RCC 7860 (cell line): Measurements from ENCODE around the gene ANXA5.

Experiments
- DNase-seq: peaks from one replicate; pipeline ENCODE4 v3.0.0-alpha.2; 2015; ENCODE audit warnings: low spot score
- FAIRE-seq: peaks from 2 replicates; lab custom pipeline; 2012; peaks lifted over from hg19 to GRCh38; lab: Jason Lieb, UNC

Gene ANXA5

DNA sequence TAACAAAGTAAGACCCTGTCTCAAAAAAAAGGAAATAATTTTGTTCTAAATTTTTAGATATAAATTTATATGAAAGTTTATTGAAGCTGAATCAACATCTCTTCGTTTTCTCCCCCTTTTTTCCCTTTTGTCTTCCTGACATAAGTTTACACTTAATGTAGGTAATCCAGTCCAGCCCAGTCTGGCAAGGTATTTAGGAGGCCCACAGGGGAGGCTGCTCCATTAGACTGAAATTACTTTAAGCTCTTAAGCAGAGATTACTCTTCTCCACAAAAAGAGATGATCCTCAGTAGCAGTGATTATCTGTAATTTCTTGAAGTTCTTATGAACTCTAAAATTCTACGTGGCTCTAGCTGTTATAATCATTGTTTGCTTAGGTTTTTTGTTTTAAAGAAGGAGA lies 46.0 kb downstream of the ANXA5 start:
- no peak for DNase-seq
- FAIRE-seq = no peak

DNA sequence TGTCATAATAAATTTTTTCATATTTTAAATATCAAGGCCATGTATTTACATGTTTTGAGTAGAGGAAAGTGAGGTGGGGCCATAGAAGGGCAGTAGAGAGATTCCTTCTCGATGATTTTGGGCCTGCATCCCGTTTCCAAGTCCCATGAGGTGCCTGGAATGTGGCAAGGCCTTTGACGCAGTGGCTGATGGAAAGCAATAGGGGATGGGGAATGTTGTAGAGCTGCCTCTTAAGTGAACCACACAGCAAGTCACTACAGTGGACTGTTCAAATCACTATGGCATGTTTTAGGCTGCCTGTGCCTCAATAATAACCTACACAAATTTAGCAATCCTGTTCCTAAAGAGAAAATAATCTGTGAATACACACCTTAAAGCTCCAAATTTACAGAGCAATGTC lies 48.3 kb downstream of the ANXA5 start:
- no peak for FAIRE-seq
- no peak for DNase-seq

DNA sequence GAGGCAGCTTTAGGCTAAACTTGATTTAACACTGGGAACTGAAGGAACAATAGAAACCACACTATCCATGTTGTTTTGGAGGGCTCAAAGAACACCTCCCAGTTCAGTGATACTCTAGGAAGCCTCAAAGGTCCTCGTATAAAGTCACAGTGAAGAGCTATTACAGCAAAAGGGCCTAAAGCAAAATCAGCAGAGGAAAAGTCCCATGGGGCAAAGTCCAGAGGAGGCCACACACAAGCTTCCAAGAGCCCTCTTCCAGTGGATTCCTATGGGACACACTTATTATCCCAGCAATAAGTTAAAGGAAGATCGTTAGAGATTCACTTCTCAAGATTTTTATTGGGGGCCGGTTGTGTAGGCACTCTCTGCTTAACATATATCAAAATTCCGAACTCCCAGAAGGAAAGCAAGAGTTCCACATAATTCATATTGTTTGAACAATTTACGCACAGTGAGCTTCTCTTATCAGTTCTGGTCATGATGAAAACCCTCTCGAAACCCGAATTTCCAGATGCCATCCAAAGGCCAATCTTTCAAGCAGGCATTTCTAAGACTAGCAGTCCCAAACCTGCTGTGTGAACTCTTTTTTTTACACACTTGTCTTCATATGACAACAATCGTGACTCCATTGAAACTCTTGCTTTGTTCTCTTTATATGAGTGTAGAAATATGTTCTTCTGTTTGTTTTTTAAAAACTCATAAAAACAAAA lies 53.7 kb downstream of the ANXA5 start:
- FAIRE-seq (no peak), DNase-seq (no peak)

DNA sequence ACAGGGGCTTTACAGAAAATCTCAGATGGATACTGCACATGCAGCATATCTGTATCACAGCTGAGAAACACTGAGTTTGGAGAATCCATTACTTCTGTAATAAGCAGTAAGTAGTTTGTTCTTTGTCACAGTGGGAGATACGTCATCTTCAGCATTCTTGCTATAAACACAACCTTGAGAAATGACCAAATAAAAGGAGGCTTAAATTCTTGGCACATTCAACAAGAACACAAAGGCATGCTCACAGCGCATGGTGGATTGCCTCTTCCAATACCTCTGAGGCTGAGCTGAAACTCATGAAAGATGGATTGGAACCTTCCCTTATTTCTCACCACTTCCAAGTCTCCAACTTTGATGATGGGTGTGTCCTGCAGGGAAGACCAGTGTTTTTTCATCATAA lies 54.5 kb downstream of the ANXA5 start:
- no peak for DNase-seq

DNA sequence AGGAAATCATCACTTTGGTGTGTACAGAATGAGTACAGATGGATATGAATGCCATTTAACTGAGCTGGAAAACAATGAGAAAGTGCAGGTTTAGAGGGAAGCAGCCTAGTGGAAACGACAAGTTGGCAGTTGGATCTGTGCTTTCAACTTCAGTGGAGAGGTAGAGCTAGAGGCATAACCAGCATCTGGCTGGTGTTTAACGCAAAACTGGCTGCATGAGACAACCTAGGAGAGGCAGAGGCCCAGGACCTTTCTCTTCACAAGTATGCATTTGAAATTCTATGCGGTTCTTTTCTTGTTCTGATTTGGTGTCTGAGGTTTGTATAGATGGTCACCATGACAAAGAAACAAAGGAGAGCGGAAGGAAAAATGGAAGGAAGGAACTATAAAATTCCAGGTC lies 63.1 kb downstream of the ANXA5 start:
- no peak for FAIRE-seq

More for the DNA sequence above, 54.5 kb downstream of the ANXA5 start:
- FAIRE-seq = no peak

DNA sequence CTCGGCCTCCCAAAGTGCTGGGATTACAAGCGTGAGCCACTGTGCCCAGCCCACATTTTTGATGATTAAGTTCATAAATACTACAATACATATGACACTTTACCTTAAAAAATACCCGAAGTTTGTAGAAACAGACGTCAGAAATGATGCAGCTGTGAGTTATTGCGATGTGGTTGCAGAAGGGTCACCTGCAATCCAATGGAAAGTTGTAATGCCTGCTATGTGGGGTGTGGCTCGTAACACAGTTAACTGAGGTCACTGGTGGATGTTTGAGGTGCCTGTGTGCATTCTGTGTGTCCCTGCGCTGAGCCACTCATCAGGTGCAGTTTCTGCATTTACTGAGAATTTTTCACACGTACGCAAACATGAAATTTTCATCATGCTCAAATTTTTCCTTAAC lies 64.1 kb downstream of the ANXA5 start:
- FAIRE-seq (no peak), DNase-seq (no peak)

More for the DNA sequence above, 63.1 kb downstream of the ANXA5 start:
- DNase-seq = no peak
